Liver (tissue), 9 donors: Measurements from ENCODE around the gene EBP. TPM values are rescaled to one million over a fixed set of nuclear protein-coding genes. Genes with fewer than 3 reads are reported as not detected.

Source experiments
- DNase-seq: peaks from one replicate; pipeline ENCODE4 v3.0.0-alpha.2; 2017; ENCODE audit warnings: low spot score
- H3K27ac ChIP-seq, 2 donors: one replicate each; pipeline ENCODE4 v1.7.0; 2013; ENCODE audit warnings: inconsistent platforms in 2 of 2, low read length in 2 of 2, control low read depth in 1 of 2, low read depth in 1 of 2, mild to moderate bottlenecking in 1 of 2
- H3K27me3 ChIP-seq, 4 donors: one replicate each; pipeline versions ENCODE4 v1.6.1 to v1.7.0; 2013; ENCODE audit warnings: low read length in 3 of 4, inconsistent platforms in 1 of 4, mild to moderate bottlenecking in 1 of 4, moderate library complexity in 1 of 4; ENCODE audit not compliant: control insufficient read depth in 4 of 4, insufficient read depth in 4 of 4
- H3K36me3 ChIP-seq, 4 donors: one replicate each; pipeline versions ENCODE4 v1.6.1 to v1.7.0; 2013; ENCODE audit warnings: low read length in 3 of 4, mild to moderate bottlenecking in 3 of 4, low read depth in 1 of 4, moderate library complexity in 1 of 4; ENCODE audit not compliant: control insufficient read depth in 4 of 4, insufficient read depth in 3 of 4
- H3K4me1 ChIP-seq, 4 donors: one replicate each; pipeline versions ENCODE4 v1.6.1 to v1.7.0; 2013; ENCODE audit warnings: low read length in 3 of 4, mild to moderate bottlenecking in 3 of 4, moderate library complexity in 1 of 4; ENCODE audit not compliant: control insufficient read depth in 4 of 4, insufficient read depth in 4 of 4
- H3K4me3 ChIP-seq, 3 donors: one replicate each; pipeline versions ENCODE4 v1.6.1 to v1.7.0; 2013; ENCODE audit warnings: low read length in 3 of 3, control low read depth in 1 of 3, low read depth in 1 of 3, mild to moderate bottlenecking in 1 of 3
- H3K9ac ChIP-seq, 2 donors: one replicate each; pipeline ENCODE4 v1.7.0; 2013; ENCODE audit warnings: low read length in 2 of 2, mild to moderate bottlenecking in 2 of 2, moderate library complexity in 2 of 2, control low read depth in 1 of 2, low read depth in 1 of 2
- H3K9me3 ChIP-seq, 4 donors: one replicate each; pipeline versions ENCODE4 v1.6.1 to v1.7.0; 2013; ENCODE audit warnings: low read length in 3 of 4; ENCODE audit not compliant: control insufficient read depth in 4 of 4
- EGR1 ChIP-seq, 2 donors: IDR thresholded peaks; 2 replicates each; pipeline ENCODE4 v1.6.1; 2016 to 2018; ENCODE audit warnings: antibody characterized with exemption in 2 of 2, low read depth in 2 of 2
- FOXA1 ChIP-seq: IDR thresholded peaks from 2 replicates; pipeline ENCODE4 v1.6.1; 2016; ENCODE audit warnings: antibody characterized with exemption
- FOXA2 ChIP-seq: IDR thresholded peaks from 2 replicates; pipeline ENCODE4 v1.6.1; 2016; ENCODE audit warnings: antibody characterized with exemption
- GABPA ChIP-seq, 2 donors: IDR thresholded peaks in 1 of 2; conservative IDR thresholded peaks in 1 of 2; 2 replicates each; pipeline ENCODE4 v1.6.1; 2016; ENCODE audit warnings: antibody characterized with exemption in 2 of 2, mild to moderate bottlenecking in 1 of 2, moderate library complexity in 1 of 2
- HNF4A ChIP-seq, 2 donors: conservative IDR thresholded peaks; 2 replicates each; pipeline ENCODE4 v1.6.1; 2016; ENCODE audit warnings: antibody characterized with exemption in 2 of 2, mild to moderate bottlenecking in 2 of 2
- JUND ChIP-seq, 2 donors: IDR thresholded peaks; 2 replicates each; pipeline ENCODE4 v1.6.1; 2016; ENCODE audit warnings: antibody characterized with exemption in 2 of 2
- NR2F2 ChIP-seq: IDR thresholded peaks from 2 replicates; pipeline ENCODE4 v1.6.1; 2016; ENCODE audit warnings: antibody characterized with exemption
- RAD21 ChIP-seq, 2 donors: IDR thresholded peaks; 2 replicates each; pipeline ENCODE4 v1.6.1; 2016; ENCODE audit warnings: antibody characterized with exemption in 2 of 2, mild to moderate bottlenecking in 2 of 2
- RXRA ChIP-seq, 2 donors: IDR thresholded peaks; 2 replicates each; pipeline ENCODE4 v1.6.1; 2017 to 2018; ENCODE audit warnings: antibody characterized with exemption in 2 of 2, mild to moderate bottlenecking in 1 of 2
- SP1 ChIP-seq: IDR thresholded peaks from 2 replicates; pipeline ENCODE4 v1.6.1; 2018; ENCODE audit warnings: antibody characterized with exemption, mild to moderate bottlenecking
- TAF1 ChIP-seq: conservative IDR thresholded peaks from 2 replicates; pipeline ENCODE4 v1.6.1; 2016; ENCODE audit warnings: antibody characterized with exemption, mild to moderate bottlenecking
- YY1 ChIP-seq: IDR thresholded peaks from 2 replicates; pipeline ENCODE4 v1.6.1; 2016; ENCODE audit warnings: antibody characterized with exemption, mild to moderate bottlenecking
- WGBS: extraction: QIAGEN DNeasy Blood & Tissue Kit; methylation state at CpG from one replicate; pipeline ENCODE4 v1.1.7; 2013; 5-methylcytosine and 5-hydroxymethylcytosine counted together
- polyA plus RNA-seq, 2 donors: library from polyadenylated mRNA; stranded (reverse) in 1 of 2; unstranded in 1 of 2; fragments of 200-250 nt in 1 of 2; fragments of >200 nt in 1 of 2; fragmentation: Nextera tagmentation in 1 of 2; extraction: Ambion mirVana in 1 of 2; gene quantifications; one replicate each; pipeline versions ENCODE4 v1.2.1 to v1.2.3, GENCODE V29; 2013 to 2015
- total RNA-seq, 2 donors: library from RNA; depleted of rRNA; stranded (reverse); fragments of >200 nt; gene quantifications; one replicate each; pipeline ENCODE4 v1.2.3, GENCODE V29; 2014
- TF ChIP-seq, protein P1 (sequence below): IDR thresholded peaks from 2 replicates; pipeline ENCODE4 v1.6.1; 2016; ENCODE audit warnings: antibody characterized with exemption
- TF ChIP-seq, protein P2 (sequence below): IDR thresholded peaks from 2 replicates; pipeline ENCODE4 v1.6.1; 2016; ENCODE audit warnings: antibody characterized with exemption, mild to moderate bottlenecking
- TF ChIP-seq, protein P3 (sequence below): IDR thresholded peaks from 2 replicates; pipeline ENCODE4 v1.6.1; 2016; ENCODE audit warnings: antibody characterized with exemption
- TF ChIP-seq, protein P4 (sequence below): fragments of 150-350 bp; IDR thresholded peaks from 2 replicates; pipeline ENCODE4 v1.5.1; 2017; ENCODE audit warnings: improper control_type of control experiment, low read depth, low read length; ENCODE audit not compliant: missing input control
- TF ChIP-seq, protein P5 (sequence below): IDR thresholded peaks from 2 replicates; pipeline ENCODE4 v1.6.1; 2016; ENCODE audit warnings: antibody characterized with exemption
- donor health status: healthy.
- donor health status: healthy.
- donor health status: healthy.
- donor health status: healthy.
- donor health status: healthy.

EBP gene
- total and polyA plus RNA-seq, 4 donors, result 304 to 474 (median 369) TPM

DNA sequence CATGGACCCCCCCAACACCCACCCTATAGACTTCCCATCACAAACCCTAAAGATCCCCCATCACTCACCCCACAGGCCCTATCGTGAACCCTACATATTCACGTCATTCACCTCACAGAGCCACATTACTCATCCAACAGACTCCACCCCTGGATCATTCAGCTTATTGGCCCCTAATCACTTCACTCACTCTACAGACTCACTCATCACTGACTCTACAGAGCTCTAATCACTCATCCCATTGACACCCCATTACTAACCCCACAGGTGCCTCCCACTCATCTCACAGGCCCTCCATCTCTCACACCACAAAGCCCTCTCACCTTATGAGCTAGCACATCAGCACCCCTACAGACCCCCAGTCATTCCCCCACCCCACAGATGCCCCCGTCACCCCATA is 11.6 kb downstream of the EBP start:
- TF ChIP-seq FOXA2 (no peak), NR2F2 (no peak), TAF1 (no peak)
- no peak overlapping the region for H3K9ac ChIP-seq
- 97% methylated on average over 3 of the region's 3 CpGs for WGBS
- no peaks in the 10 kb centered on the region for H3K9me3 ChIP-seq
- H3K27me3 ChIP-seq, result no peaks in the 10 kb centered on the region
- H3K4me3 ChIP-seq, result no peak overlapping the region
- H3K27ac ChIP-seq, result no peak overlapping the region
- DNase-seq, result no peak
- H3K36me3 ChIP-seq, result peaks cover 0 to 8% (median 4%) of the 10 kb centered on the region in 4 donors
- no peaks in the 10 kb centered on the region for H3K4me1 ChIP-seq

DNA sequence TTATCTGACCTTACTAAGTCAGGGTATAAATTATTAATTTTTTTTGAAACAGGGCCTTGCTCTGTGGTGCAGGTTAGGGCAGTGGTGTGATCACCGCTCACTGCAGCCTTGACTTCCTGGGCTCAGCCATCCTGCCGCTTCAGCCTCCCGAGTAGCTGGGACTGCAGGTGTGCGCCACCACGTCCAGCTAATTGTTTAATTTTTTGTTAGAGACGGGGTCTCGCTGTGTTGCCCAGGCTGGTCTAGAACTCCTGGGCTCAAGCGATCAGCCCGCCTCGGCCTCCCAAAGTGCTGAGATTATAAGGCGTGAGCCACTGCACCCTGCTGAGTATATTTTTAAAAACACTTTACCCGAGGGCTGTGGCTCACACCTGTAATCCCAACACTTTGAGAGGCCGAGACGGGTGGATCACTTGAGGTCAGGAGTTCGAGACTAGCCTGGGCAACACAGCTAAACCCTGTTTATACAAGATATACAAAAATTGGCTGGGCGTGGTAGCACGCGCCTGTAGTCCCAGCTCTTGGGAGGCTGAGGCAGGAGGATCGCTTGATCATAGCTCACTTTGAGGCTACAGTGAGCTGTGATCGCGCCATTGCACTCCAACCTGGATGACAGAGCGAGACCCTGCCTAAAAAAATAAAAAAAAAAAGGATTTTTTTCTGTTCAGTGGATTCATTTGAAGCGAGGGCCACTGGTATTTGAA is 17.2 kb downstream of the EBP start:
- peak in 1 of 2 donors; percentile 71 for TF ChIP-seq JUND (IDR thresholded peaks at IDR 0.05)
- TF ChIP-seq YY1, result no peak
- no peaks in the 10 kb centered on the region for H3K27me3 ChIP-seq
- H3K9me3 ChIP-seq, result no peaks in the 10 kb centered on the region
- peak overlapping the region; percentile 66 to 87 for H3K27ac ChIP-seq
- peaks cover 1 to 10% (median 5%) of the 10 kb centered on the region in 4 donors for H3K4me1 ChIP-seq
- WGBS, result 88% methylated on average over 23 of the region's 23 CpGs
- H3K4me3 ChIP-seq, result no peak overlapping the region
- no peak for DNase-seq
- H3K9ac ChIP-seq, result no peak overlapping the region
- peaks cover 0 to under 1% (median 0%) of the 10 kb centered on the region in 4 donors for H3K36me3 ChIP-seq

DNA sequence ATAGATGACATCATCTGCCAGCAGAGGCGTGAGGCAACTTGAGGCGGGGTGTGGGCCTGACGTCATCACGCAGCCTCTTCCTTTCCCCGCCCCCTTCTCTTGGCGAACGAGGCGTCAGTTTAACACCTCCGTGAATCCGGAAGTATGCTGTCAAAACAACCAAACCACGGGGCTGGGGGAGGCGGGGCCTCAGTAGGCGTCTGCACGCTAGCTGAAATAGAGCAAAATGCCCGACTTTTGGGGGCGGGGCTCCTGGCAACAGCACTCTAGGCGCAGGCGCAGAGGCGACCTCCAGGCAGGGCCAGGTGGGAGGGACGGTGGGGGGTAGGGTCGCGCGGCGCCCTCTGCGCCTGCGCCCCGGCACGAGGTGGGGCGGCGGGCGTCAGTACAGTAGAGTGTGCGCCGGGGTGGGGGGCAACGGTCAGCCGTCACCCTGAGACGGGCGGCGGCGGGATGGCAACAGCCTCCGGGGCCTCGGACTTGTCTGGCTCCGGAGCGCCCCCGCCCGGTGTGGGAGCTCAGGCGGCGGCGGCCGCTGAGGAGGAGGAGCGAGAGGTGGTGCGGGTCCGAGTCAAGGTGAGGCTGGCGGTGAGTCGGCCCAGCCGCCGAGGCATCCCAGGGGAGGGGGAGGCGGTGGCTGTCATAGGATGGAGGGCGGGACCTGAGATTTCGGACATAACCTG is 17.9 kb downstream of the EBP start, which contains the start of gene TBC1D25:
TSS of gene TBC1D25 (plus strand) at position 370 of the 683 bp plus-strand sequence. CDS start at position 454, 84 bp downstream.
- H3K9me3 ChIP-seq, result no peaks in the 10 kb centered on the region
- under 1% methylated on average over 59 of the region's 59 CpGs for WGBS
- H3K4me1 ChIP-seq, result peaks cover 1 to 10% (median 5%) of the 10 kb centered on the region in 4 donors
- peak; percentile 93 for DNase-seq
- H3K4me3 ChIP-seq, result peak within 1 kb of the TSS; percentile 68 to 81 (median 74)
- H3K27ac ChIP-seq, result peak within 1 kb of the TSS; percentile 85 to 87
- peaks cover 0 to 3% (median under 1%) of the 10 kb centered on the region in 4 donors for H3K36me3 ChIP-seq
- no peak for TF ChIP-seq RXRA (IDR thresholded peaks at IDR 0.05)
- peak in 1 of 2 donors; percentile 8 for TF ChIP-seq RAD21 (IDR thresholded peaks at IDR 0.05)
- TF ChIP-seq GABPA (IDR thresholded peaks at IDR 0.05 in 1 of 2, conservative IDR thresholded peaks at IDR 0.05 in 1 of 2), result peak; percentile 29 to 81
- TF ChIP-seq, protein P1, sequence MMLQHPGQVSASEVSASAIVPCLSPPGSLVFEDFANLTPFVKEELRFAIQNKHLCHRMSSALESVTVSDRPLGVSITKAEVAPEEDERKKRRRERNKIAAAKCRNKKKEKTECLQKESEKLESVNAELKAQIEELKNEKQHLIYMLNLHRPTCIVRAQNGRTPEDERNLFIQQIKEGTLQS, result peak; percentile 78
- TF ChIP-seq, protein P2, sequence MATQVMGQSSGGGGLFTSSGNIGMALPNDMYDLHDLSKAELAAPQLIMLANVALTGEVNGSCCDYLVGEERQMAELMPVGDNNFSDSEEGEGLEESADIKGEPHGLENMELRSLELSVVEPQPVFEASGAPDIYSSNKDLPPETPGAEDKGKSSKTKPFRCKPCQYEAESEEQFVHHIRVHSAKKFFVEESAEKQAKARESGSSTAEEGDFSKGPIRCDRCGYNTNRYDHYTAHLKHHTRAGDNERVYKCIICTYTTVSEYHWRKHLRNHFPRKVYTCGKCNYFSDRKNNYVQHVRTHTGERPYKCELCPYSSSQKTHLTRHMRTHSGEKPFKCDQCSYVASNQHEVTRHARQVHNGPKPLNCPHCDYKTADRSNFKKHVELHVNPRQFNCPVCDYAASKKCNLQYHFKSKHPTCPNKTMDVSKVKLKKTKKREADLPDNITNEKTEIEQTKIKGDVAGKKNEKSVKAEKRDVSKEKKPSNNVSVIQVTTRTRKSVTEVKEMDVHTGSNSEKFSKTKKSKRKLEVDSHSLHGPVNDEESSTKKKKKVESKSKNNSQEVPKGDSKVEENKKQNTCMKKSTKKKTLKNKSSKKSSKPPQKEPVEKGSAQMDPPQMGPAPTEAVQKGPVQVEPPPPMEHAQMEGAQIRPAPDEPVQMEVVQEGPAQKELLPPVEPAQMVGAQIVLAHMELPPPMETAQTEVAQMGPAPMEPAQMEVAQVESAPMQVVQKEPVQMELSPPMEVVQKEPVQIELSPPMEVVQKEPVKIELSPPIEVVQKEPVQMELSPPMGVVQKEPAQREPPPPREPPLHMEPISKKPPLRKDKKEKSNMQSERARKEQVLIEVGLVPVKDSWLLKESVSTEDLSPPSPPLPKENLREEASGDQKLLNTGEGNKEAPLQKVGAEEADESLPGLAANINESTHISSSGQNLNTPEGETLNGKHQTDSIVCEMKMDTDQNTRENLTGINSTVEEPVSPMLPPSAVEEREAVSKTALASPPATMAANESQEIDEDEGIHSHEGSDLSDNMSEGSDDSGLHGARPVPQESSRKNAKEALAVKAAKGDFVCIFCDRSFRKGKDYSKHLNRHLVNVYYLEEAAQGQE, result peak; percentile 30
- TF ChIP-seq EGR1 (IDR thresholded peaks at IDR 0.05; ENCODE audit: low read depth in 2 of 2), result no peak
- TF ChIP-seq TAF1, result no peak
- no peak for TF ChIP-seq HNF4A (conservative IDR thresholded peaks at IDR 0.05)
- TF ChIP-seq, protein P3, sequence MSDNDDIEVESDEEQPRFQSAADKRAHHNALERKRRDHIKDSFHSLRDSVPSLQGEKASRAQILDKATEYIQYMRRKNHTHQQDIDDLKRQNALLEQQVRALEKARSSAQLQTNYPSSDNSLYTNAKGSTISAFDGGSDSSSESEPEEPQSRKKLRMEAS, result peak; percentile 34
- TF ChIP-seq SP1, result peak; percentile 62
- no peak for TF ChIP-seq FOXA2
- TF ChIP-seq, protein P4, sequence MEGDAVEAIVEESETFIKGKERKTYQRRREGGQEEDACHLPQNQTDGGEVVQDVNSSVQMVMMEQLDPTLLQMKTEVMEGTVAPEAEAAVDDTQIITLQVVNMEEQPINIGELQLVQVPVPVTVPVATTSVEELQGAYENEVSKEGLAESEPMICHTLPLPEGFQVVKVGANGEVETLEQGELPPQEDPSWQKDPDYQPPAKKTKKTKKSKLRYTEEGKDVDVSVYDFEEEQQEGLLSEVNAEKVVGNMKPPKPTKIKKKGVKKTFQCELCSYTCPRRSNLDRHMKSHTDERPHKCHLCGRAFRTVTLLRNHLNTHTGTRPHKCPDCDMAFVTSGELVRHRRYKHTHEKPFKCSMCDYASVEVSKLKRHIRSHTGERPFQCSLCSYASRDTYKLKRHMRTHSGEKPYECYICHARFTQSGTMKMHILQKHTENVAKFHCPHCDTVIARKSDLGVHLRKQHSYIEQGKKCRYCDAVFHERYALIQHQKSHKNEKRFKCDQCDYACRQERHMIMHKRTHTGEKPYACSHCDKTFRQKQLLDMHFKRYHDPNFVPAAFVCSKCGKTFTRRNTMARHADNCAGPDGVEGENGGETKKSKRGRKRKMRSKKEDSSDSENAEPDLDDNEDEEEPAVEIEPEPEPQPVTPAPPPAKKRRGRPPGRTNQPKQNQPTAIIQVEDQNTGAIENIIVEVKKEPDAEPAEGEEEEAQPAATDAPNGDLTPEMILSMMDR, result peak; percentile 13
- peak; percentile 89 for TF ChIP-seq YY1
- no peak for TF ChIP-seq FOXA1
- peak in 1 of 2 donors; percentile 90 for TF ChIP-seq JUND (IDR thresholded peaks at IDR 0.05)
- TF ChIP-seq, protein P5, sequence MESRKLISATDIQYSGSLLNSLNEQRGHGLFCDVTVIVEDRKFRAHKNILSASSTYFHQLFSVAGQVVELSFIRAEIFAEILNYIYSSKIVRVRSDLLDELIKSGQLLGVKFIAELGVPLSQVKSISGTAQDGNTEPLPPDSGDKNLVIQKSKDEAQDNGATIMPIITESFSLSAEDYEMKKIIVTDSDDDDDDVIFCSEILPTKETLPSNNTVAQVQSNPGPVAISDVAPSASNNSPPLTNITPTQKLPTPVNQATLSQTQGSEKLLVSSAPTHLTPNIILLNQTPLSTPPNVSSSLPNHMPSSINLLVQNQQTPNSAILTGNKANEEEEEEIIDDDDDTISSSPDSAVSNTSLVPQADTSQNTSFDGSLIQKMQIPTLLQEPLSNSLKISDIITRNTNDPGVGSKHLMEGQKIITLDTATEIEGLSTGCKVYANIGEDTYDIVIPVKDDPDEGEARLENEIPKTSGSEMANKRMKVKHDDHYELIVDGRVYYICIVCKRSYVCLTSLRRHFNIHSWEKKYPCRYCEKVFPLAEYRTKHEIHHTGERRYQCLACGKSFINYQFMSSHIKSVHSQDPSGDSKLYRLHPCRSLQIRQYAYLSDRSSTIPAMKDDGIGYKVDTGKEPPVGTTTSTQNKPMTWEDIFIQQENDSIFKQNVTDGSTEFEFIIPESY, result no peak
- no peaks in the 10 kb centered on the region for H3K27me3 ChIP-seq
- peak within 1 kb of the TSS; percentile 47 to 71 for H3K9ac ChIP-seq
